Measurements from ENCODE around the gene PRSS56. TPM values are rescaled to one million over a fixed set of nuclear protein-coding genes. Genes with fewer than 3 reads are reported as not detected.

The PRSS56 gene
- polyA plus RNA-seq, 1 donor (not counting 4 experiments of a cell fraction or from before 2014, with no cell fraction given), result not detected

DNA sequence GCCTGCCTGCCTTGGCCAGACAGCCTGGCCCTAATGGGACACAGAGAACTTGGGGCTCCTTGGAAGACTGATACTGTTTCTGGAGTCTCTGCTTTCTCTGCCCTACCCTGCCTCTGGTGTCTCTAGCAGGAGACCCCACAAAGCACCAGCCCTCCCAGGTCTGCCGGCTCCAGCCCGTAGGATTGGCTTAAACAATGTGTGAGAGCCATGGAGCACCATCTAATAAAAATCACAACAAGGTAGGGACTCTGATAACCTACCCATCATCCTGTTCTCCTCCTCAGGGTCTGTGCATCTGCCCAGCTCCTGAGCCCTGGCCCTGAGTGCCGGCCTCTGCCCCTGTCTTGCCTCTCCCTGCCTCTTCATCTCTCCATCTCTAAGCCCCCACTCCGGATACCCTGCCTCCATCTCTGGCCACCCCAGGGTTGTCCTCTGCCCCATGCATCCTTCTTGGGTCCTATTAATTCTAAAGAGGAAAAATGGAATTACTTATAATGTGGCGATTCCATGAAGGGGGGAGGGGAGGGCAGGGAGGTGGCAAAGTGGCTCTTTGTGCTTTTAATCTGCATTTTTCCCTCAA is 31.4 kb upstream of the PRSS56 start:
- DNase-seq (ENCODE audit: low read depth, low spot score), result no peak
- Histone ChIP-seq H3K4me2 (ENCODE audit: control insufficient read depth, extremely low read depth, insufficient read depth, low read depth, low read length) (no peak overlapping the region), H3K9me3 (ENCODE audit: control insufficient read depth, low read depth, low read length) (no peaks in the 10 kb centered on the region), H3K36me3 (ENCODE audit: control insufficient read depth in 2 of 2, extremely low read depth in 1 of 2, insufficient read depth in 2 of 2, low read length in 2 of 2) (no peaks in the 10 kb centered on the region), H2AFZ (ENCODE audit: control insufficient read depth, low read length) (no peak overlapping the region), H3K27ac (ENCODE audit: control insufficient read depth, insufficient read depth, low read length) (no peak overlapping the region), H3K4me3 (ENCODE audit: control insufficient read depth in 2 of 3, extremely low read depth in 1 of 3, insufficient read depth in 2 of 3, low read depth in 1 of 3, low read length in 3 of 3) (no peak overlapping the region), H3K79me2 (ENCODE audit: control insufficient read depth, insufficient read depth, low read length) (no peaks in the 10 kb centered on the region), H3K27me3 (ENCODE audit: control insufficient read depth, extremely low read depth, insufficient read depth, low read length) (peaks cover 57% of the 10 kb centered on the region), H3K9ac (ENCODE audit: control insufficient read depth, extremely low read depth, insufficient read depth, low read length) (no peak overlapping the region), H4K20me1 (ENCODE audit: control insufficient read depth, extremely low read depth, insufficient read depth, low read length) (no peaks in the 10 kb centered on the region), H3K4me1 (ENCODE audit: control insufficient read depth, extremely low read depth, insufficient read depth, low read length) (no peaks in the 10 kb centered on the region), H3K9me1 (ENCODE audit: control insufficient read depth, extremely low read depth, insufficient read depth, low read length) (no peaks in the 10 kb centered on the region)
- no peak for FAIRE-seq
- dilution Hi-C loops (cut with MboI; ENCODE audit: extremely low pct_ligation_motif_present, low sequenced_read_pairs), result no loop called here
- no peak for TF ChIP-seq EZH2 (IDR thresholded peaks at IDR 0.05; ENCODE audit: low read length)
- TF ChIP-seq, protein P1, sequence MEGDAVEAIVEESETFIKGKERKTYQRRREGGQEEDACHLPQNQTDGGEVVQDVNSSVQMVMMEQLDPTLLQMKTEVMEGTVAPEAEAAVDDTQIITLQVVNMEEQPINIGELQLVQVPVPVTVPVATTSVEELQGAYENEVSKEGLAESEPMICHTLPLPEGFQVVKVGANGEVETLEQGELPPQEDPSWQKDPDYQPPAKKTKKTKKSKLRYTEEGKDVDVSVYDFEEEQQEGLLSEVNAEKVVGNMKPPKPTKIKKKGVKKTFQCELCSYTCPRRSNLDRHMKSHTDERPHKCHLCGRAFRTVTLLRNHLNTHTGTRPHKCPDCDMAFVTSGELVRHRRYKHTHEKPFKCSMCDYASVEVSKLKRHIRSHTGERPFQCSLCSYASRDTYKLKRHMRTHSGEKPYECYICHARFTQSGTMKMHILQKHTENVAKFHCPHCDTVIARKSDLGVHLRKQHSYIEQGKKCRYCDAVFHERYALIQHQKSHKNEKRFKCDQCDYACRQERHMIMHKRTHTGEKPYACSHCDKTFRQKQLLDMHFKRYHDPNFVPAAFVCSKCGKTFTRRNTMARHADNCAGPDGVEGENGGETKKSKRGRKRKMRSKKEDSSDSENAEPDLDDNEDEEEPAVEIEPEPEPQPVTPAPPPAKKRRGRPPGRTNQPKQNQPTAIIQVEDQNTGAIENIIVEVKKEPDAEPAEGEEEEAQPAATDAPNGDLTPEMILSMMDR (optimal IDR thresholded peaks at IDR 0.05 in 1 of 3, IDR thresholded peaks at IDR 0.05 in 1 of 3, conservative IDR thresholded peaks at IDR 0.05 in 1 of 3; ENCODE audit: extremely low read depth in 1 of 3, insufficient read depth in 2 of 3, low read length in 3 of 3), result no peak

GRCh38 chr2:232489516-232490220 is 30.5 kb upstream of the PRSS56 start:
- H3K27me3 ChIP-seq (ENCODE audit: control insufficient read depth, extremely low read depth, insufficient read depth, low read length), result peaks cover 49% of the 10 kb centered on the region

More at GRCh38 chr2:232489516-232490220, 30.5 kb upstream of the PRSS56 start:
- Histone ChIP-seq H4K20me1 (ENCODE audit: control insufficient read depth, extremely low read depth, insufficient read depth, low read length) (no peaks in the 10 kb centered on the region), H3K4me1 (ENCODE audit: control insufficient read depth, extremely low read depth, insufficient read depth, low read length) (no peaks in the 10 kb centered on the region), H3K27ac (ENCODE audit: control insufficient read depth, insufficient read depth, low read length) (no peak overlapping the region), H3K79me2 (ENCODE audit: control insufficient read depth, insufficient read depth, low read length) (no peaks in the 10 kb centered on the region), H3K4me3 (ENCODE audit: control insufficient read depth in 2 of 3, extremely low read depth in 1 of 3, insufficient read depth in 2 of 3, low read depth in 1 of 3, low read length in 3 of 3) (no peak overlapping the region), H3K4me2 (ENCODE audit: control insufficient read depth, extremely low read depth, insufficient read depth, low read depth, low read length) (no peak overlapping the region), H2AFZ (ENCODE audit: control insufficient read depth, low read length) (no peak overlapping the region), H3K9me1 (ENCODE audit: control insufficient read depth, extremely low read depth, insufficient read depth, low read length) (no peaks in the 10 kb centered on the region), H3K9me3 (ENCODE audit: control insufficient read depth, low read depth, low read length) (no peaks in the 10 kb centered on the region), H3K9ac (ENCODE audit: control insufficient read depth, extremely low read depth, insufficient read depth, low read length) (no peak overlapping the region), H3K36me3 (ENCODE audit: control insufficient read depth in 2 of 2, extremely low read depth in 1 of 2, insufficient read depth in 2 of 2, low read length in 2 of 2) (no peaks in the 10 kb centered on the region)
- no peak for TF ChIP-seq EZH2 (IDR thresholded peaks at IDR 0.05; ENCODE audit: low read length)
- TF ChIP-seq, protein P1 (optimal IDR thresholded peaks at IDR 0.05 in 1 of 3, IDR thresholded peaks at IDR 0.05 in 1 of 3, conservative IDR thresholded peaks at IDR 0.05 in 1 of 3; ENCODE audit: extremely low read depth in 1 of 3, insufficient read depth in 2 of 3, low read length in 3 of 3), result no peak
- FAIRE-seq, result no peak
- dilution Hi-C loops (cut with MboI; ENCODE audit: extremely low pct_ligation_motif_present, low sequenced_read_pairs), result no loop called here
- DNase-seq (ENCODE audit: low read depth, low spot score), result no peak
